Brain microvascular endothelial cell (primary cell): Measurements from ENCODE around the gene RNU6-8.
A peak's percentile ranks its signal among the peaks of the same experiment; 100 is the strongest.

Source experiments
- DNase-seq: peaks from one replicate; pipeline ENCODE4 v3.0.0-alpha.2; 2020
- H3K27ac ChIP-seq: fragments of 250-450 bp; sonication (Bioruptor Pico); 2 replicates; pipeline ENCODE4 v1.5.1; 2020; ENCODE audit warnings: mild to moderate bottlenecking, moderate library complexity
- H3K27me3 ChIP-seq: fragments of 250-450 bp; sonication (Bioruptor Pico); replicated peaks from 2 replicates; pipeline ENCODE4 v1.5.1; 2020; ENCODE audit warnings: mild to moderate bottlenecking
- H3K36me3 ChIP-seq: fragments of 250-450 bp; sonication (Bioruptor Pico); replicated peaks from 2 replicates; pipeline ENCODE4 v1.5.1; 2020; ENCODE audit warnings: mild to moderate bottlenecking
- H3K4me3 ChIP-seq: 2 replicates; pipeline ENCODE4 v1.5.1; 2011; ENCODE audit warnings: low read depth, mild to moderate bottlenecking, control low read depth, low read length, moderate library complexity
- in situ Hi-C: cut with HindIII; loops from 2 replicates; pipeline ENCODE4 v1.10.0; 2017; ENCODE audit warnings: low sequenced_read_pairs, low pct_ligation_motif_present
- TF ChIP-seq, protein P1 (sequence below): IDR thresholded peaks from 2 replicates; pipeline ENCODE4 v1.5.1; 2011; ENCODE audit warnings: low read depth, mild to moderate bottlenecking, moderate library complexity, low read length, control low read depth, inconsistent platforms; ENCODE audit errors: missing control alignments

RNU6-8 gene

DNA sequence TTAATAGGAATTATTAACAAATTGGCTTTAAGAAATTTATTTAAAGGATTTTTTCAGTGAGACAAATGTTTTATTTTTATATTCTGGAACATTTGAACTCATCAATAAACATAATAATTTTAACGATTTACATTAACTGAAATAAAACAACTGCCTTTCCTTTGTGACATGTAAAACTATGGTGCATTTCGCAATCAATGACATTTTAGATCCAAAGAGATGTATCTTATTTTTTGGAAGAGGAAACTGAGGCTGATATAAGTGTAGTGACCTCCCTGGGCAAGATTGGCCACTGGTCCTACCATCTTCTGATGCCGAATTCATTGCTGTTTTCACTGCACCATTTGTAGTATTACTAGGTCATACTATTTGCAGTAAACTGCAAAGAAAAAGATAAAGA lies 2.5 kb upstream of the RNU6-8 start:
- TF ChIP-seq, protein P1, sequence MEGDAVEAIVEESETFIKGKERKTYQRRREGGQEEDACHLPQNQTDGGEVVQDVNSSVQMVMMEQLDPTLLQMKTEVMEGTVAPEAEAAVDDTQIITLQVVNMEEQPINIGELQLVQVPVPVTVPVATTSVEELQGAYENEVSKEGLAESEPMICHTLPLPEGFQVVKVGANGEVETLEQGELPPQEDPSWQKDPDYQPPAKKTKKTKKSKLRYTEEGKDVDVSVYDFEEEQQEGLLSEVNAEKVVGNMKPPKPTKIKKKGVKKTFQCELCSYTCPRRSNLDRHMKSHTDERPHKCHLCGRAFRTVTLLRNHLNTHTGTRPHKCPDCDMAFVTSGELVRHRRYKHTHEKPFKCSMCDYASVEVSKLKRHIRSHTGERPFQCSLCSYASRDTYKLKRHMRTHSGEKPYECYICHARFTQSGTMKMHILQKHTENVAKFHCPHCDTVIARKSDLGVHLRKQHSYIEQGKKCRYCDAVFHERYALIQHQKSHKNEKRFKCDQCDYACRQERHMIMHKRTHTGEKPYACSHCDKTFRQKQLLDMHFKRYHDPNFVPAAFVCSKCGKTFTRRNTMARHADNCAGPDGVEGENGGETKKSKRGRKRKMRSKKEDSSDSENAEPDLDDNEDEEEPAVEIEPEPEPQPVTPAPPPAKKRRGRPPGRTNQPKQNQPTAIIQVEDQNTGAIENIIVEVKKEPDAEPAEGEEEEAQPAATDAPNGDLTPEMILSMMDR: no peak
- no peak overlapping the region for H3K4me3 ChIP-seq
- H3K36me3 ChIP-seq: no peaks in the 10 kb centered on the region
- no peak overlapping the region for H3K27ac ChIP-seq
- DNase-seq: no peak
- in situ Hi-C loops: no loop called here
- H3K27me3 ChIP-seq: no peaks in the 10 kb centered on the region

DNA sequence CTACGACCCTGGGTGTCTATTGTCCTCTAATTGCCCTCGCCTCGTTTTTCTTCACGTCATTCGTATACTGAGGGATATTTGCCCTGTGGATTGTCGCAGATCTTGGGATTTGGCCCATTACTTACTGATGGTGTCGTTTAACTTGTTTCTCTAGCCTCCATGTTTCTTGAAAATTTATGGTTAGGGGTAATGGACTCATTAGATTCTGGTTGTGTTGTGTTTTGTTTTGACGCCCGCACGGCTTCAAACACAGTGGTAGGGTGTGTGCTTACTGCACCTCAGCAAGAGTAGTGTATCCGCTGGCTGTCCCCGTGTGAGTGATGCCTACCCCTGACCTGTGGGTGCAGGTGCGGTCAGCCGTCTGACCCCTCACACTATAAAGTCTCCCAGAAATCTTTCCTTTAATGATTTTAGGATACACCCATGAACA lies 874 bp upstream of the RNU6-8 start:
- Histone ChIP-seq H3K27ac (no peak overlapping the region), H3K4me3 (peak overlapping the region; percentile 76), H3K36me3 (no peaks in the 10 kb centered on the region), H3K27me3 (no peaks in the 10 kb centered on the region)
- peak; percentile 7 for DNase-seq
- in situ Hi-C loops: no loop called here
- TF ChIP-seq, protein P1: no peak

DNA sequence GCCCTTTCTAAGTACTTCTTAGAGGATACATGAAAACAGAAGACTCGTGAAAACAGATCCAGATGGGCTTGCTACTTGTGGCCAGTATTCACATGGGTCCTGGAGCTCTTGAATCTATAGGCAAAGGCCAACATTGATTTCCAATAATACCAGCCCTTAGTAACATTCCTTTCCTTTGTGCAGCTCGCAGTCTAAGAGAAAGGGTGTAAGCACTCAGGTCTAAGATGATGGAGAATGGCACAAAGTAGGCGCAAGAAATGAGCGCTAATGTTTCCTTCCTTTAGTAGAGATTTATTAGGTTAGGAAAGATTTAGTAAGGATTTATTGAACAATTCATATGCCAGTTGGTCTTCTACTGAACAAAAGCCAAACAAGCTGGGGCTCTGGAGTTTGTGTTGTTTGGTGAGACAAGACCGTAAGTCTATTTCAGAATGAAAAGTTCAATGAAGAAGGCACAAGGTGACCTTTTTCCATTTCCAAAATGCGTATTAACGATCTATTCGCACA lies 525 bp downstream of the RNU6-8 start:
- H3K27ac ChIP-seq: no peak overlapping the region

DNA sequence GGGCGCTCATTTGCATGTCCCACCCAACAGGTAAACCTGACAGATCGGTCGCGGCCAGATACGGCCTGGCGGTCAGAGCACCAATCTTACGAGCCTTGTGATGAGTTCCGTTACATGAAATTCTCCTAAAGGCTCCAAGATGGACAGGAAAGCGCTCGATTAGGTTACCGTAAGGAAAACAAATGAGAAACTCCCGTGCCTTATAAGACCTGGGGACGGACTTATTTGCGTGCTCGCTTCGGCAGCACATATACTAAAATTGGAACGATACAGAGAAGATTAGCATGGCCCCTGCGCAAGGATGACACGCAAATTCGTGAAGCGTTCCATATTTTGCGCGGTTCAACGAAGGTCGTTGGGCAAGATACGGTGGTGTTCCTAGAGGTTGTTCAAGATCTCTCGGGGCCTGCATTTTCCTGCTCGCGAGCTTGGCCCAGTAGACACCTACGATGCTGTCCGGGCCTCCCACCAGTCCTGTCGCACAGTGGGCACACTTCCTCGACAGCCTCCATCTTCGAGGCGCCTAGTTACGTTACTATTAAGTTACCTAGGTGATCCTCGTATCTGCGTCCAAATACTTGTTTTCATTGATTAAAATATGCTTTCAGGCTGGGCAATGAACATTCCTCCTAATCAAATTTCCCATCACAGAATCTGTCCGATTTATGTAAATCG lies 1.1 kb downstream of the RNU6-8 start, which contains the start of gene RNU6-7:
RNU6-7 (plus strand) TSS at position 230 of the 675 bp plus-strand sequence.
- Histone ChIP-seq H3K27ac (no peak within 1 kb of the TSS), H3K27me3 (no peaks in the 10 kb centered on the region), H3K4me3 (peak within 1 kb of the TSS; percentile 76), H3K36me3 (no peaks in the 10 kb centered on the region)
- in situ Hi-C loops: no loop called here
- peak; percentile 20 for DNase-seq
- TF ChIP-seq, protein P1: no peak

More for the DNA sequence above, 525 bp downstream of the RNU6-8 start:
- no peaks in the 10 kb centered on the region for H3K36me3 ChIP-seq
- H3K4me3 ChIP-seq: peak overlapping the region; percentile 76
- H3K27me3 ChIP-seq: no peaks in the 10 kb centered on the region
- DNase-seq: peak; percentile 14
- in situ Hi-C loops: no loop called here
- TF ChIP-seq, protein P1: no peak

DNA sequence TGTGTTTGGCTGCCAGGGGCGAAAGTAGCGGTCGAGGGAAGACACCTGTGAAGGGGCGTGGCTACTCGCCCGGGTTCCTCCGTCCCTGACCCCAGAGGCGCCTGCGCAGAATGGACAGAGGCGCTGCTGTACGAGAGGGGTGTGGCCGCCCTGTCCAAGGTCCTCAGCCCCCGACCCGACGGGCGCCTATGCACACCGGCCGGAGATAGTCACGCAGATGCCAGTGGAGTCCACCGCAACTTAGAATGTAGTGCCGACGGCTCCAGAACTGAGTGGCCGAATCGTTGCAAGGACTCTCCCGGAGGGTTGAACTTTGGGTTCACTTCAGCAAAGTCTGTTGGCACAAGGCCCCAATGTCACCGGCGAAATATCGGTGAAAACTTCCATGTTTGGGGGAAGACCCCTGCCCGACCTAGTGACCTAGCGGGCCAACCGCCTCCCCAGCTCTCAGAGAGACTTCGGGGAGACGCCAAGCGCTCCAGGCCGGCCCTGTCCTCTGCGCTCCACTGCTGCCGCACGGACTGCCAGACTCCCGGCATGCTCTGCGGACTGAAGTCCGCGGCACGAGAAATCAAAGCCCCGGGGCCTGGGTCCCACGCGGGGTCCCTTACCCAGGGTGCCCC lies 1.8 kb downstream of the RNU6-8 start:
- H3K4me3 ChIP-seq: peak overlapping the region; percentile 76
- TF ChIP-seq, protein P1: no peak
- peak; percentile 42 for DNase-seq
- H3K27ac ChIP-seq: no peak overlapping the region
- H3K36me3 ChIP-seq: no peaks in the 10 kb centered on the region
- in situ Hi-C loops: no loop called here
- no peaks in the 10 kb centered on the region for H3K27me3 ChIP-seq
